Fibroblast of villous mesenchyme (primary cell): ENCODE results near the gene CYB561A3. TPM values are rescaled to one million over a fixed set of nuclear protein-coding genes. Genes with fewer than 3 reads are reported as not detected.

Source experiments
- DNase-seq: peaks from one replicate; pipeline ENCODE4 v3.0.0-alpha.2; 2010; ENCODE audit warnings: low read depth
- H3K4me3 ChIP-seq: 2 replicates; pipeline ENCODE4 v1.5.1; 2011; ENCODE audit warnings: low read depth, mild to moderate bottlenecking, low read length
- CTCF ChIP-seq: IDR thresholded peaks from 2 replicates; pipeline ENCODE4 v1.5.1; 2012; ENCODE audit warnings: low read depth, mild to moderate bottlenecking, low read length; ENCODE audit not compliant: insufficient read depth
- total RNA-seq: library from RNA; depleted of rRNA; stranded (reverse); fragments of >200 nt; gene quantifications from 2 replicates; pipeline ENCODE4 v1.2.3, GENCODE V29; 2012

The CYB561A3 gene
- total RNA-seq, 1 donor = 144 TPM

- no peak overlapping the region for H3K4me3 ChIP-seq
- DNase-seq = peak; percentile 23
- TF ChIP-seq CTCF = no peak
Observed at GRCh38 chr11:61327669-61328071, 34.0 kb downstream of the CYB561A3 start.

GRCh38 chr11:61325649-61326414 is 35.9 kb downstream of the CYB561A3 start:
- no peak for DNase-seq
- TF ChIP-seq CTCF = no peak
- no peak overlapping the region for H3K4me3 ChIP-seq

- TF ChIP-seq CTCF = no peak
- DNase-seq = no peak
- H3K4me3 ChIP-seq = no peak overlapping the region
Observed at GRCh38 chr11:61315260-61315659, 46.4 kb downstream of the CYB561A3 start.

- TF ChIP-seq CTCF = no peak
- no peak overlapping the region for H3K4me3 ChIP-seq
- no peak for DNase-seq
Observed at GRCh38 chr11:61310749-61311148, 50.9 kb downstream of the CYB561A3 start.

GRCh38 chr11:61309739-61310138 is 51.9 kb downstream of the CYB561A3 start:
- H3K4me3 ChIP-seq = no peak overlapping the region
- no peak for TF ChIP-seq CTCF
- no peak for DNase-seq

GRCh38 chr11:61309141-61309540 is 52.5 kb downstream of the CYB561A3 start:
- no peak for TF ChIP-seq CTCF

GRCh38 chr11:61307354-61307753 is 54.3 kb downstream of the CYB561A3 start:
- DNase-seq = no peak
- TF ChIP-seq CTCF = no peak
- H3K4me3 ChIP-seq = no peak overlapping the region

More at GRCh38 chr11:61309141-61309540, 52.5 kb downstream of the CYB561A3 start:
- no peak overlapping the region for H3K4me3 ChIP-seq
- no peak for DNase-seq
